GM12873 (cell line): ENCODE results near the gene FRRS1.

Experiments
- CTCF ChIP-seq: IDR thresholded peaks from 2 replicates; pipeline ENCODE4 v1.5.1; 2012; ENCODE audit warnings: low read depth, mild to moderate bottlenecking, moderate library complexity, low read length, control low read depth; ENCODE audit not compliant: insufficient read depth; ENCODE audit errors: missing control alignments

The FRRS1 gene

GRCh38 chr1:99660496-99660895, 105.9 kb downstream of the FRRS1 start:
- TF ChIP-seq CTCF = no peak

- TF ChIP-seq CTCF = no peak
These were observed 106.7 kb downstream of the FRRS1 start for GRCh38 chr1:99659755-99660210.
